T-helper 2 cell treated with Interferon-gamma antibody and Interleukin-4, amounts not matched to agents 5 μg/mL and 100 μg/mL, for 36 hours (primary cell): Measurements from ENCODE around the gene CEP170B.
"Not testable (repeated sequence)": the region's sequence is repeated elsewhere in the genome, so short reads cannot be mapped to it uniquely, and the experiment has no call there.

Experiments
- DNase-seq: peaks from one replicate; pipeline ENCODE4 v3.0.0; 2021; ENCODE audit warnings: low spot score
- H3K27ac Mint-ChIP-seq: one replicate; pipeline ENCODE4 v1.8.0; 2021; ENCODE audit warnings: mild to moderate bottlenecking, mixed read lengths
- H3K27me3 Mint-ChIP-seq: one replicate; pipeline ENCODE4 v1.8.0; 2021; ENCODE audit warnings: low read depth, mixed read lengths
- H3K36me3 Mint-ChIP-seq: one replicate; pipeline ENCODE4 v1.8.0; 2021; ENCODE audit warnings: low read depth, mixed read lengths
- H3K4me1 Mint-ChIP-seq: one replicate; pipeline ENCODE4 v1.8.0; 2021; ENCODE audit warnings: low read depth, mixed read lengths
- H3K4me3 Mint-ChIP-seq: one replicate; pipeline ENCODE4 v1.8.0; 2022; ENCODE audit warnings: mild to moderate bottlenecking, moderate library complexity, mixed read lengths
- H3K9me3 Mint-ChIP-seq: one replicate; pipeline ENCODE4 v1.8.0; 2021; ENCODE audit warnings: mixed read lengths

CEP170B gene

DNA sequence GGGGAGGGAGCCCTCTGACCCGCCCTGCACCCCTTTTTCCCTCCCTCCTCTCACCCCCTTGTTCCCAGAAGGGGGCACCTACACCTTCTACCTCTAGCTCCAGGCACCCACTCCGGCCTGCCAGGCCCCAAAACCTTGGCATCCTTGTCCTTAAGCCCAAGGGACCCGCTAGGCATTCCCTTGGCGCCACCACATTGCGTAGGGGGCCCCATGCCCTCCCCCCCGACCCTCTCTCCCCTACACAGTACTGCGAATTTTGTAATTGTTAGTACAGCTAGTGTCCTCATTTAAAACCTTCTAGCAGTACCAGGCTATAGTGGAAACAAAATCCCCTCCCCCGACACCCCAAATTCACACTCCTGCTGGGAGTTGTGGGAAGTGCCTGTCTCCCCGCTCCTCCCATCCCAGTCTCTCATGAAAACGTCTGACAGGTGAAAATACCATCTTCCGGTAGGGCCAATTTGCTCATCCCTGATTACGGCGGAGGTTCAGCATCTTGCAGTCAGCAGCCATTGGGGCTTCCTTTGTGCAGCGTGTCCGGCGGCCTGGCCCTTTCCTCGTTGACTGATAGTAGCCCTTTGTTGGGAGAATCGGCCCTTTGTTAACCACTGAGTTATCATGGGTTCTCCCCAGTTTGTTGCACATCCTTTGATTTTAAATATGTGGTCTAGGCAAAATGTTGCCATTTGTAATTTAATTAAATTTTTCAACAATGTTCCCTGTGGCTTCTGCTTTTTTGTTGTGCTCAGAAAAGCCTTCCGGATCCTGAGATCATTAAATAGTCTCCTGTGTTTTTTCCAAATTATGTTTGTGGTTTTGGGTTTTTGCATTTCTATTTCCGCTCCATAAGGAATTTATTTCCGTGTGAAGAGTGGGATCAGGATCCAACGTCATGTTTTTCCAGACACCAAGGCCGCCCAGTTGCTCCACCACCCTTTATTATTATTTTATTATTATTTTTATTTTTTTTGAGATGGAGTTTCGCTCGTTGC lies 7.9 kb upstream of the CEP170B start:
- Mint-ChIP-seq H3K36me3 (no peaks in the 10 kb centered on the region), H3K4me3 (no peak overlapping the region), H3K9me3 (no peaks in the 10 kb centered on the region), H3K27me3 (peaks cover 5% of the 10 kb centered on the region), H3K4me1 (no peaks in the 10 kb centered on the region), H3K27ac (no peak overlapping the region)
- no peak for DNase-seq

DNA sequence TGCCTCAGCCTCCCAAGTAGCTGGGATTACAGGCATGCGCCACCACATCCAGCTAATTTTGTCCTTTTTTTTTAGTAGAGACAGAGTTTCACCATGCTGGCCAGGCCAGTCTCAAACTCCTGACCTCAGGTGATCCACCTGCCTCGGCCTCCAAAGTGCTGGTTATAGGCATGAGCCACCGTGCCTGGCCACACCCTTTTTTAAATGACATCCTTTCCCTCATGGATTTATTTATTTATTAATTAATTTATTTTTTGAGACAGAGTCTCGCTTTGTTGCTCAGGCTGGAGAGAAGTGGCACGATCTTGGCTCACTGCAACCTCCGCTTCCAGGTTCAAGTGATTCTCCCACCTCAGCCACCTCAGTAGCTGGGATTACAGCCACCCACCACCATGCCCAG lies 7.1 kb upstream of the CEP170B start:
- H3K4me1 Mint-ChIP-seq, H3K27me3 Mint-ChIP-seq, H3K36me3 Mint-ChIP-seq, DNase-seq, H3K4me3 Mint-ChIP-seq, H3K27ac Mint-ChIP-seq, H3K9me3 Mint-ChIP-seq: not testable (repeated sequence)

DNA sequence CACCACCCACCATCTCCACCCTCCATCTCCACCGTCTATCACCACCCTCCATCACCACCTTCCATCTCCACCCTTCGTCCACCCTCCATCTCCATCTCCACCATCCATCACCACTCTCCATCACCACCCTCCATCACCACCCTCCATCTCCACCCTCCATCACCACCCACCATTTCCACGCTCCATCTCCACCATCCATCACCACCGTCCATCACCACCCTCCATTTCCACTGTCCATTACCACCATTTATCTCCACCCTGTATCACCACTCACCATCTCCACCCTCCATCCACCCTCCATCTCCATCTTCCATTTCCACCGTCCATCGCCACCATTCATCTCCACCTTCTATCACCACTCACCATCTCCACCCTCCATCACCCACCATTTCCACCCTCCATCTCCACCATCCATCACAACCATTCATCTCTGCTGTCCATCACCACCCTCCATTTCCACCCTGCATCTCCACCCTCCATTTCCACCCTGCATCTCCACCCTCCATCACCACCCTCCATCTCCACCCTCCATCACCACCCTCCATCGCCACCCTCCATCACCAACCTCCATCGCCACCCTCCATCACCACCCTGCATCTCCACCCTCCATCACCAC lies 6.1 kb upstream of the CEP170B start:
- Mint-ChIP-seq H3K27me3 (peaks cover 9% of the 10 kb centered on the region), H3K4me3 (no peak overlapping the region), H3K36me3 (no peaks in the 10 kb centered on the region), H3K4me1 (no peaks in the 10 kb centered on the region), H3K27ac (no peak overlapping the region), H3K9me3 (no peaks in the 10 kb centered on the region)
- no peak for DNase-seq

DNA sequence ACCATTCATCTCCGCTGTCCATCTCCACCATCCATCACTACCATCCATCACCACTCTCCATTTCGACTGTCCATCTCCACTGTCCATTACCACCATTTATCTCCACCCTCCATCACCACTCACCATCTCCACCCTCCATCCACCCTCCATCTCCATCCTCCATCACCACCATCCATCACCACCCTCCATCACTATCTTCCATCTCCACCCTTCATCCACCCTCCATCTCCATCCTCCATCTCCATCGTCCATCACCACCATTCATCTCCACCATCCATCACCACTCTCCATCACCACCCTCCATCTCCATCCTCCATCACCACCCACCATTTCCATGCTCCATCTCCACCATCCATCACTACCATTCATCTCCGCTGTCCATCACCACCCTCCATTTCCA lies 5.2 kb upstream of the CEP170B start:
- Mint-ChIP-seq H3K27ac (no peak overlapping the region), H3K4me3 (no peak overlapping the region), H3K4me1 (no peaks in the 10 kb centered on the region), H3K27me3 (peaks cover 16% of the 10 kb centered on the region), H3K9me3 (no peaks in the 10 kb centered on the region), H3K36me3 (no peaks in the 10 kb centered on the region)
- DNase-seq: no peak

DNA sequence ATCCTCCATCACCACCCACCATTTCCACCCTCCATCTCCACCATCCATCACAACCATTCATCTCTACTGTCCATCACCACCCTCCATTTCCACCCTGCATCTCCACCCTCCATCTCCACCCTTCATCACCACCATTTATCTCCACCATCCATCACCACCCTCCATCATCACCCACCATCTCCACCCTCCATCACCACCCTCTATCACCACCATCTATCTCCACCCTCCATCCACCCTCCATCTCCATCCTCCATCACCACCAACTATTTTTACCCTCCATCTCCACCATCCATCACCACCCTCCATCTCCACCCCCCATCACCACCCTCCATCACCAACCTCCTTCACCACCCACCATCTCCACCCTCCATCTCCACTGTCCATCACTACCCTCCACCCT lies 4.7 kb upstream of the CEP170B start:
- Mint-ChIP-seq H3K27ac (no peak overlapping the region), H3K36me3 (no peaks in the 10 kb centered on the region), H3K4me3 (no peak overlapping the region), H3K9me3 (no peaks in the 10 kb centered on the region), H3K27me3 (peaks cover 16% of the 10 kb centered on the region), H3K4me1 (no peaks in the 10 kb centered on the region)
- DNase-seq: no peak

DNA sequence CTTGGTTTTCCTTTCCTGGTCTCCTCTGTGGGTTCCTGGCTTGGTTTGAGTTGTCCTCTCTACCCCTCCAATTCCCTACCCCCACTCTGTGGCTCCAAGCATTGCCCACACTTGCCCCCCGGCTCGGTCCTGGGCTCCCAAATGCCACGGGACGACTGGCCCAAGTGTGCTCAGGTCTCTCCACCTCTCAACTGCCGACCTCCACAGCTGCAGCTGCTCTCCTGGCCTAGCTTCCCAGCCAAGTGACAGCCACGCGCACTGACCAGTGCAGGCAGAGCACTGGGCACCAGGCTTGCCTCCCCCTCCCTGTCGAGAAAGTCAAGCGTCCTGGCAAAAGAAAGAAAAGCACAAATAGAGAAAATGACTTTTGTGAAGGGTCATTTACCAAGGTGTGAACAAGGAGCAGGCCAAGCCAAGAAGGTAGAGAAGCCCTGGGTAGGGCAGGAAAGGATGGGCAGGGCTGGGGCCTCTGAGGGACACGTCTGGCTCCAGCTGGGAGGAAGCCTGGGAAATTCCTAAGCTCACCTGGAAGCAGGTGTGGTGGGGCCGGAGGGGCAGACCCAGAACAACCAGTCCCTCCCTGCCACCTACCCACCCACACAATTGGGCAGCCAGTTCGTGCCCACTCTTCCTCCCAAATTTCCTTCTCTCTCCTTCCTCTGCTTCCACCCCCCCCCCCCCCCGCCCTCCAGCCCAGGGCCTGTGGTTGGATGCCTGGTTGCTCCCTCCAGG lies 1.8 kb upstream of the CEP170B start:
- no peaks in the 10 kb centered on the region for H3K36me3 Mint-ChIP-seq

DNA sequence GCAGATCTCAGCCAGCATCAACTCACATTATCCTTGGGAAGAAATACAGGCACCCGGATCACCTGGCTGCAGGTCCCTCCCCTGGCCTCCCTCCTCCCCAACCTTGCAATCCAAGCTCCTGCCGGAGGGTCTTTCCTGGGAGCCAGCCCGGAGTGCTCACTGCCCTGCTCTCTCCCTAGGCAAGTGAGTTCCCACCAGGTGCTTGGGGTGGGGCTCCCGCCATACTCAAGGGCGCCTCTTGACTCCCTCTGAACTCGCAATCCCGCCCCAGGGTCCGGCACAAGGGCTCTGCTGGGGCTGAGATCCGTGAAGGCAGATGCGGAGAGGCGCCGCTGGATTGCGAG lies 1.2 kb upstream of the CEP170B start:
- Mint-ChIP-seq H3K27ac (no peak overlapping the region), H3K4me3 (peak overlapping the region; percentile 27), H3K36me3 (no peaks in the 10 kb centered on the region), H3K9me3 (no peaks in the 10 kb centered on the region), H3K27me3 (peaks cover 26% of the 10 kb centered on the region), H3K4me1 (no peaks in the 10 kb centered on the region)
- DNase-seq: no peak

More for the DNA sequence above, 1.8 kb upstream of the CEP170B start:
- Mint-ChIP-seq H3K4me1 (no peaks in the 10 kb centered on the region), H3K4me3 (no peak overlapping the region), H3K27ac (no peak overlapping the region), H3K27me3 (peaks cover 26% of the 10 kb centered on the region), H3K9me3 (no peaks in the 10 kb centered on the region)
- no peak for DNase-seq

DNA sequence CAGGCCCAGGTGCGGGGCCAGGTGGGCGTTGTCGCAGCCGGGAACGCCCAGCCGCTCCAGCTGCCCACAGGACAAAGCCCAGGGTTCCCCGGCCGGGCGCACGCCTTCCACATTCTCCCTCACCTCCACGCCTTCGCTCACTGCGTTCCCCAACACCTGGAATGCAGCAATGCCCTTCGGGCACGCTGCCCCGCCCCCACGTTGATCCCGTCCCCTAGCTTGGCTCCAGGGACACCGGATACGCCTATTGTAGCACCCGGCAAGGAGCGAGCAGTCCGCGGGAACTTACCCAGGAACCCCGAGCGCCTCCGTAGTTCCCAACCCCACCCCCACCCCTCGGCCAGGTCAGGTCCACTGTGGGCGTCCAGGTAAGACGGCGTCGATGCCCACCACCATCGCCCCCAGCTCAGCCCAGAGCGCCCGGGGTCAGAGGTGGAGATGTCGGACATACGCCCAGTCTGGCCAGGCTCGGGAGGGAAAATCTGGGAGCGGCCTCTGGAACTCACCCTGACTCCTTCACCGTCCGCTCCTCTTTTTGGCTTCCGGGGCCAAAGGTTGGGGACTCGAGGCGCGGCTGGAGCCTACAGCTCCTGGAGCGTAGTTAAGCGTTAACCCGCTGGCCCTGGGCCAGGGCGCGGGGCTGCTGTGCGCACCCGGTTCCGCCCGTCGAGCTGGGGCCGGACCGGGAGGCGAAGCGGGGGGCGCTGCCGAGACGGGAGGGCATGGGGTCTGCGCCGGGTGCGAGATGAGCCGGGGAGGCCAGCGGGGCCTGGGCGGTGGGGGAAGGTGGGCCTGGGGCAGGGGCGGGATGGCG lies 594 bp upstream of the CEP170B start:
- no peak overlapping the region for H3K27ac Mint-ChIP-seq
- no peaks in the 10 kb centered on the region for H3K4me1 Mint-ChIP-seq
- no peaks in the 10 kb centered on the region for H3K9me3 Mint-ChIP-seq
- H3K27me3 Mint-ChIP-seq: peaks cover 26% of the 10 kb centered on the region
- DNase-seq: no peak
- H3K4me3 Mint-ChIP-seq: peak overlapping the region; percentile 27
- H3K36me3 Mint-ChIP-seq: no peaks in the 10 kb centered on the region

DNA sequence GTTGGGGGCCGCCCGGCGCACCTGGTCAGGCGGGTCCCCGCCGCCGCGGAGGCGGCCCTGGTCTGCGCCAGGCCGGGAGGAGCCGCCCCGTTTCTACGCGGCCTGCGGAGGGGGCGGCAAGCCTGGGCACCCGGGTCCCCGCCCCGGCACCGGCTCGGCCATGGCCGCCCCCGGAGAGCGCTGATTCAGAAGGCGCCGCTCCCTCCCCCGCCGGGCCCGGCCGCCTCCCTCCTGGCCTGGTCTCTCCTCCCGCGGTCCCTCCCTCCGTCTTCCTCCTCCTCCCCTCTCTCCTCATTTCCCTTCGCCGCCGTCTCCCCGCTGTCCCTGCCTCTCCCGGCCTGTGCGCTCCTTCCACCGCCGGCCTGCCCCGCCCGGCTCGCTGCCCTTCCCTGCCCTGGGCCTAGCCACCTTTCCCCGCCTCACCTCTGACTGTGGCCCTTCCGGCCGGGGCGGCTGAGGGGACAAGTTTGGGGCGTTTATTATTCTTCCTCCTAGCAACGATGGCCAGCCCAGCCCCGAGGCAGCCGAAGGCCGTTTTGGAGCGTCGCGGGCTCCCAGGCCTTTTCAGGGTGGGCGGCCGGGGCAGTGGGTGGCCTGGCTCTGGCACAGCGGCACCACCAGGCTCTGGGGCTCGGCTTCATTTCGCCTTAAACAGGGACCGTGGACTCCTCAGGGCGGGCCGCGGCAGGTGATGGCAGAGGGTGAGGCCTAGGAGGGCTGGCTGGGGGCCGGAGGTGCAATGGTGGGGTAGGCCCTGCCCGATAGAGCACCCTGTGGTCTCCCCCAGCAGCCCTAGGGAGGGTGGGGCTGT lies 768 bp downstream of the CEP170B start:
- Mint-ChIP-seq H3K27ac (no peak overlapping the region), H3K27me3 (peaks cover 26% of the 10 kb centered on the region), H3K9me3 (no peaks in the 10 kb centered on the region), H3K4me3 (peak overlapping the region; percentile 65), H3K36me3 (no peaks in the 10 kb centered on the region), H3K4me1 (no peaks in the 10 kb centered on the region)
- DNase-seq: peak; percentile 49

DNA sequence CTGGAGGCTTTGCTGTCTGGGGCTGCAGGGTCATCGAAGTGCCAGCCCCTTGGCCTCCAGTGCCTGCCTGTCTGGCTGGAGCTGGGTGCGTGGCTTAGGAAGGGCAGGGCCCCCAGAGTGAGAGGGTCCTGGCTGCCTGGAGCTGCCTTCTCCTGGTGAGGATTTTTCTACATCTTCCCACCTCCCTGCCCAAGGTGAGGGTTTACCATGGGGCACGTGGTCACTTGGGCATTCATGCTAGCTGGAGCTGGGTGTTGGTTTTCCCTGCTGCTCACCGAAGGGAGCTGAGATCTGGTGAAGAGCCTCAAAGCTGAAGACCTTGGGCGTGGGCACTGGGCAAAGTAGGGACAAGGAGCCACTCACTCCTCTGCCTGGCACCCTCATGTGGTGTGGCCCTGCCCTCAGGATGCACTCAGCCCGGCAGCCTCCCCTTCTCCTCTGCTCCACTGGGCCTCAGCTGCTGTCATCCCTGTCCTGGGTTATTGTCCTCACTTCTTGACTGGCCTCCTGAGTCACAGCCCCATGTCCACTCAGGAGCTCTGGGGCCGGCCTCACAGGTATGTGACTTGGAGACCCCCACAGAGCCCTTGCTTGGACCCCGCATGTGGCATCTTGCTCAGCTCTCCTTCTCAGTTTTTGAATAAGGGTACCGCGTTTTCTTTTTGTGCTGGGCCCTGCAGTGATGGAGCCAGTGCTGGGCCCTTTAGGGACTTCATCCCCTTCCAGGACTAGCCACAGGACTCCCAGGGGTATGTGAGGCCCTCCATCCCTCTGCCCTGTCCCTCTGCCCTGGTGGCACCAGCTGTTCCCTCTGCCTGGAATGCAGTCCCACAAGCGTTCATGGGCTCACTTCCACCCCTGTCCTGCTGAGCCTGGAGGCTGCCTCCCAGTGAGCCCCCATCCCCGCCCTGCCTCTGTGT lies 1.6 kb downstream of the CEP170B start:
- H3K36me3 Mint-ChIP-seq: no peaks in the 10 kb centered on the region
- H3K27ac Mint-ChIP-seq: no peak overlapping the region
- DNase-seq: no peak
- peak overlapping the region; percentile 62 for H3K4me3 Mint-ChIP-seq
- no peaks in the 10 kb centered on the region for H3K4me1 Mint-ChIP-seq
- H3K9me3 Mint-ChIP-seq: no peaks in the 10 kb centered on the region
- H3K27me3 Mint-ChIP-seq: peaks cover 26% of the 10 kb centered on the region

DNA sequence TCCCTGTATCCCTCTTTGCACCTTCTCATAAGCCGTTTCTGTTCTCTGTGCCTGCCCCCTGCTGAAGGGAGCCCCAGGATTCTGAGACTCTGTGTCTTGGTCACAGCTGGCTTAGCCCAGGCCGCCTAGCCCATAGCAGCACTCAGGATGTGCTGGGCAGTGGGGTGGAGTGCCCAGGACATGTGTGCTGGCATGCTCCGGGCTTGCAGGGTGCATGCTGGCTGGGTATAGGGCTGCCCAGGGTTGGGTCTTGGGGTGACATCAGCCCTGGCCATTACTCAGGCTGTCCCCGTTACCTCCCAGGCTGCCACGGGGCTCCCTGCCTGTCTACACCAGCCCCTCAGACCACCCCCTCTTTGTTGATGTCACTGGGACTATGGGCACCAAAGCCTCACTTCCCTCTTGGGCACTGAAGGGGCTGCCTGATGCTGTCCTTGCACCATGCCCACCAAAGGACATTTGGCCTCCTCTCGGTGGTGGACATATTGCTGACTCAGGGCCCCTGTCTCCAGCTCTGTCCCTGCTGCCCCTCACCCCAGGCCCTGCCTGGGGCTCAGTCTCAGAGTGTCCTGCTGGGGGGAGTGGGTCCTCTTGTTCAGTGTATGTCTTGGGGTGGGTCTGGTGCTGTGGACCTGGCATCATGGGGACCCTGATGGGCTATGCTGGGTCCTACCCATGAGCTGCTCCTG lies 2.4 kb downstream of the CEP170B start:
- H3K36me3 Mint-ChIP-seq: no peaks in the 10 kb centered on the region
- peaks cover 26% of the 10 kb centered on the region for H3K27me3 Mint-ChIP-seq
- no peaks in the 10 kb centered on the region for H3K4me1 Mint-ChIP-seq
- DNase-seq: no peak
- H3K9me3 Mint-ChIP-seq: no peaks in the 10 kb centered on the region
- peak overlapping the region; percentile 61 for H3K4me3 Mint-ChIP-seq
- no peak overlapping the region for H3K27ac Mint-ChIP-seq
